Neutrophil (primary cell): ENCODE results near the gene GPR4.

Experiments used
- H3K27ac ChIP-seq: fragments of 200-600 bp; sonication (generic); 2 replicates; pipeline ENCODE4 v1.5.1; 2016; ENCODE audit warnings: mild to moderate bottlenecking, moderate library complexity
- H3K27me3 ChIP-seq: fragments of 200-600 bp; sonication (generic); 2 replicates; pipeline ENCODE4 v1.6.0; 2016; ENCODE audit warnings: mild to moderate bottlenecking
- H3K36me3 ChIP-seq: fragments of 200-600 bp; sonication (generic); 2 replicates; pipeline ENCODE4 v1.5.1; 2017
- H3K4me1 ChIP-seq, 2 experiments: fragments of 200-600 bp in 1 of 2; sonication (generic) in 1 of 2; 1 replicate in 1 of 2; 2 replicates in 1 of 2; pipeline versions ENCODE4 v1.5.1 to v1.6.1; 2013 to 2016; ENCODE audit warnings: low read depth in 1 of 2, low read length in 1 of 2, mild to moderate bottlenecking in 1 of 2, moderate library complexity in 1 of 2; ENCODE audit not compliant: control insufficient read depth in 1 of 2, insufficient read depth in 1 of 2
- H3K4me3 ChIP-seq, 2 experiments: fragments of 200-600 bp in 1 of 2; sonication (generic) in 1 of 2; 1 replicate in 1 of 2; 2 replicates in 1 of 2; pipeline ENCODE4 v1.5.1; 2013 to 2016; ENCODE audit warnings: low read depth in 1 of 2, low read length in 1 of 2, mild to moderate bottlenecking in 1 of 2, moderate library complexity in 1 of 2
- H3K9me3 ChIP-seq: fragments of 200-600 bp; sonication (generic); 2 replicates; pipeline ENCODE4 v1.5.1; 2016
- CTCF ChIP-seq: fragments of 200-600 bp; sonication (generic); IDR thresholded peaks from 2 replicates; pipeline ENCODE4 v1.5.1; 2016; ENCODE audit warnings: antibody characterized with exemption

The GPR4 gene

GRCh38 chr19:45556835-45557234, 45.2 kb downstream of the GPR4 start:
- no peak overlapping the region for H3K4me3 ChIP-seq
- H3K27me3 ChIP-seq = no peaks in the 10 kb centered on the region
- H3K27ac ChIP-seq = no peak overlapping the region

GRCh38 chr19:45554481-45554880, 47.5 kb downstream of the GPR4 start:
- no peak overlapping the region for H3K4me3 ChIP-seq
- peaks cover 7 to 8% of the 10 kb centered on the region in 2 experiments for H3K4me1 ChIP-seq
- H3K27ac ChIP-seq = no peak overlapping the region
- H3K36me3 ChIP-seq = no peaks in the 10 kb centered on the region
- no peaks in the 10 kb centered on the region for H3K27me3 ChIP-seq
- H3K9me3 ChIP-seq = no peaks in the 10 kb centered on the region
- no peak for TF ChIP-seq CTCF

More at GRCh38 chr19:45556835-45557234, 45.2 kb downstream of the GPR4 start:
- no peaks in the 10 kb centered on the region for H3K36me3 ChIP-seq
- no peaks in the 10 kb centered on the region for H3K9me3 ChIP-seq
- H3K4me1 ChIP-seq = peaks cover 7 to 8% of the 10 kb centered on the region in 2 experiments
- no peak for TF ChIP-seq CTCF

GRCh38 chr19:45553464-45553863, 48.5 kb downstream of the GPR4 start:
- no peak for TF ChIP-seq CTCF
- Histone ChIP-seq H3K4me3 (no peak overlapping the region), H3K36me3 (no peaks in the 10 kb centered on the region), H3K9me3 (no peaks in the 10 kb centered on the region), H3K27ac (no peak overlapping the region), H3K4me1 (peaks cover 5 to 12% of the 10 kb centered on the region in 2 experiments), H3K27me3 (no peaks in the 10 kb centered on the region)

GRCh38 chr19:45547965-45548609, 53.9 kb downstream of the GPR4 start:
- Histone ChIP-seq H3K27ac (no peak overlapping the region), H3K4me3 (no peak overlapping the region), H3K9me3 (no peaks in the 10 kb centered on the region), H3K4me1 (peaks cover 38 to 50% of the 10 kb centered on the region in 2 experiments), H3K27me3 (no peaks in the 10 kb centered on the region), H3K36me3 (no peaks in the 10 kb centered on the region)
- no peak for TF ChIP-seq CTCF

GRCh38 chr19:45547211-45547770, 54.7 kb downstream of the GPR4 start:
- H3K4me3 ChIP-seq = no peak overlapping the region
- no peak for TF ChIP-seq CTCF
- no peaks in the 10 kb centered on the region for H3K36me3 ChIP-seq
- peak overlapping the region; percentile 18 for H3K27ac ChIP-seq
- H3K9me3 ChIP-seq = no peaks in the 10 kb centered on the region
- peaks cover 45 to 57% of the 10 kb centered on the region in 2 experiments for H3K4me1 ChIP-seq
- H3K27me3 ChIP-seq = no peaks in the 10 kb centered on the region
